Hepatocyte (in vitro differentiated cells): ENCODE results near the gene PMAIP1. TPM values are rescaled to one million over a fixed set of nuclear protein-coding genes. Genes with fewer than 3 reads are reported as not detected.

ENCODE experiments used
- DNase-seq: peaks from one replicate; pipeline ENCODE4 v3.0.0-alpha.2; 2016; ENCODE audit warnings: low spot score
- H2AFZ ChIP-seq: fragments of 200-600 bp; sonication (generic); 2 replicates; pipeline ENCODE4 v1.6.0; 2016; ENCODE audit warnings: antibody characterized with exemption, mild to moderate bottlenecking
- H3K27ac ChIP-seq: fragments of 200-600 bp; sonication (generic); 2 replicates; pipeline ENCODE4 v1.5.1; 2016; ENCODE audit warnings: mild to moderate bottlenecking
- H3K27me3 ChIP-seq: fragments of 200-600 bp; sonication (generic); 2 replicates; pipeline ENCODE4 v1.6.1; 2016
- H3K36me3 ChIP-seq: fragments of 200-600 bp; sonication (generic); replicated peaks from 2 replicates; pipeline ENCODE4 v1.5.1; 2016; ENCODE audit warnings: low read depth; ENCODE audit not compliant: insufficient read depth
- H3K4me1 ChIP-seq: fragments of 200-600 bp; sonication (generic); 2 replicates; pipeline ENCODE4 v1.5.1; 2016; ENCODE audit warnings: mild to moderate bottlenecking, moderate library complexity; ENCODE audit not compliant: insufficient read depth
- H3K4me2 ChIP-seq: fragments of 200-600 bp; sonication (generic); 2 replicates; pipeline ENCODE4 v1.6.0; 2016
- H3K4me3 ChIP-seq: fragments of 200-600 bp; sonication (generic); 2 replicates; pipeline ENCODE4 v1.5.1; 2016; ENCODE audit warnings: mild to moderate bottlenecking
- H3K79me2 ChIP-seq: fragments of 200-600 bp; sonication (generic); 2 replicates; pipeline ENCODE4 v1.6.0; 2017; ENCODE audit warnings: mild to moderate bottlenecking
- H3K9me2 ChIP-seq: fragments of 200-600 bp; sonication (generic); replicated peaks from 2 replicates; pipeline ENCODE4 v1.6.0; 2017; ENCODE audit warnings: mild to moderate bottlenecking; ENCODE audit not compliant: insufficient read depth
- H3K9me3 ChIP-seq: fragments of 200-600 bp; sonication (generic); 2 replicates; pipeline ENCODE4 v1.5.1; 2016; ENCODE audit warnings: low read depth, mild to moderate bottlenecking
- H4K20me1 ChIP-seq: fragments of 200-600 bp; sonication (generic); 2 replicates; pipeline ENCODE4 v1.6.0; 2016; ENCODE audit warnings: mild to moderate bottlenecking; ENCODE audit not compliant: insufficient read depth, poor library complexity, severe bottlenecking
- CTCF ChIP-seq: fragments of 200-600 bp; sonication (generic); IDR thresholded peaks from 2 replicates; pipeline ENCODE4 v1.5.1; 2016; ENCODE audit warnings: antibody characterized with exemption, mild to moderate bottlenecking; ENCODE audit not compliant: poor library complexity
- EZH2 ChIP-seq: fragments of 200-600 bp; sonication (generic); IDR thresholded peaks from 2 replicates; pipeline ENCODE4 v1.6.1; 2016; ENCODE audit warnings: antibody characterized with exemption, mild to moderate bottlenecking, borderline replicate concordance
- EZH2phosphoT487 ChIP-seq: fragments of 200-600 bp; sonication (generic); IDR thresholded peaks from one replicate; pipeline ENCODE4 v1.6.1; 2018; ENCODE audit warnings: antibody characterized with exemption, mild to moderate bottlenecking, low read depth, moderate library complexity; ENCODE audit not compliant: unreplicated experiment, severe bottlenecking
- WGBS: methylation state at CpG from one replicate; pipeline ENCODE4 v1.1.6; 2016; ENCODE audit warnings: low lambda C conversion rate; ENCODE audit errors: missing lambda C conversion rate; 5-methylcytosine and 5-hydroxymethylcytosine counted together
- polyA plus RNA-seq: library from polyadenylated mRNA; unstranded; fragments of >200 nt; fragmentation: Nextera tagmentation; extraction: Ambion mirVana; gene quantifications from 2 replicates; pipeline ENCODE4 v1.2.1, GENCODE V29; 2016
- total RNA-seq: library from RNA; depleted of rRNA; stranded (reverse); fragments of >200 nt; gene quantifications from 2 replicates; pipeline ENCODE4 v1.2.3, GENCODE V29; 2014

Gene PMAIP1
- total and polyA plus RNA-seq, 2 experiments from 2014 or later, result 7.7 to 10.2 TPM

- DNase-seq, result no peak
- Histone ChIP-seq H3K9me2 (no peaks in the 10 kb centered on the region), H3K4me2 (no peak overlapping the region), H4K20me1 (no peaks in the 10 kb centered on the region), H3K9me3 (no peaks in the 10 kb centered on the region), H3K79me2 (no peaks in the 10 kb centered on the region), H3K4me1 (no peaks in the 10 kb centered on the region), H2AFZ (no peak overlapping the region), H3K36me3 (no peaks in the 10 kb centered on the region), H3K27ac (no peak overlapping the region), H3K27me3 (no peaks in the 10 kb centered on the region), H3K4me3 (no peak overlapping the region)
- whole genome bisulfite sequencing, result 92% methylated on average over 4 of the region's 4 CpGs
- TF ChIP-seq EZH2 (no peak), CTCF (no peak), EZH2phosphoT487 (no peak)
Observed at GRCh38 chr18:59951591-59951990, 51.8 kb downstream of the PMAIP1 start.

GRCh38 chr18:59952283-59953007, 52.6 kb downstream of the PMAIP1 start:
- no peaks in the 10 kb centered on the region for H3K79me2 ChIP-seq
- no peaks in the 10 kb centered on the region for H3K36me3 ChIP-seq
- no peak for DNase-seq
- H3K9me3 ChIP-seq, result no peaks in the 10 kb centered on the region
- no peaks in the 10 kb centered on the region for H4K20me1 ChIP-seq
- no peak overlapping the region for H3K4me2 ChIP-seq
- TF ChIP-seq EZH2phosphoT487, result no peak
- 90% methylated on average over 6 of the region's 6 CpGs for WGBS
- H2AFZ ChIP-seq, result no peak overlapping the region
- no peaks in the 10 kb centered on the region for H3K27me3 ChIP-seq
- no peak overlapping the region for H3K27ac ChIP-seq
- H3K4me3 ChIP-seq, result no peak overlapping the region
- no peaks in the 10 kb centered on the region for H3K9me2 ChIP-seq
- peaks cover under 1% of the 10 kb centered on the region for H3K4me1 ChIP-seq

Other genes starting within 250 kb of the PMAIP1 start
- gene CCBE1, start 202.6 kb upstream of the PMAIP1 start, total RNA-seq, result 2.8 and 3.1 TPM in 2 replicates
- gene CCBE1, start 202.6 kb upstream of the PMAIP1 start, polyA plus RNA-seq, result 9.2 and 16.4 TPM in 2 replicates